ENCODE data around the gene NOSTRIN.

DNA sequence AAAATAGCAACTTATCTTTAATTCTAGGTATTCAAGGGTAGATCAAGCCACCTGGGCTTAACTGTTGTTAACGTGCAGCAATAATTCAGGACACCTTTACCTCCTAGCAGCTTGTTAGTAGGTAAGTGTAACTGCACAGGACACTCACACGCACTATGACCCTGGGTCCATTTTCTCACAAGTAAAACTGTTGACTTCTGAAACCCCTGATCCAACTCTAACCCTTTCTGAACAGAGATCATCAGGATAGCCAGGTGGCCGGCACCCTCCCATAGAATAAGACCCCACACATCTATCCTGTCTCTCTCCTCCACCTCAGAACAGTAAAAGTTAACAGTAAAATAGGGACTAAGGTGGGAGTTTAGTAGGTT, 87.2 kb downstream of the NOSTRIN start:
- TF ChIP-seq YY1 (IDR thresholded peaks at IDR 0.05; ENCODE audit: extremely low read depth, insufficient replicate concordance, low read depth, low read length) (no peak), EZH2 (IDR thresholded peaks at IDR 0.05) (no peak), JUND (IDR thresholded peaks at IDR 0.05) (no peak)
- TF ChIP-seq, protein P1, sequence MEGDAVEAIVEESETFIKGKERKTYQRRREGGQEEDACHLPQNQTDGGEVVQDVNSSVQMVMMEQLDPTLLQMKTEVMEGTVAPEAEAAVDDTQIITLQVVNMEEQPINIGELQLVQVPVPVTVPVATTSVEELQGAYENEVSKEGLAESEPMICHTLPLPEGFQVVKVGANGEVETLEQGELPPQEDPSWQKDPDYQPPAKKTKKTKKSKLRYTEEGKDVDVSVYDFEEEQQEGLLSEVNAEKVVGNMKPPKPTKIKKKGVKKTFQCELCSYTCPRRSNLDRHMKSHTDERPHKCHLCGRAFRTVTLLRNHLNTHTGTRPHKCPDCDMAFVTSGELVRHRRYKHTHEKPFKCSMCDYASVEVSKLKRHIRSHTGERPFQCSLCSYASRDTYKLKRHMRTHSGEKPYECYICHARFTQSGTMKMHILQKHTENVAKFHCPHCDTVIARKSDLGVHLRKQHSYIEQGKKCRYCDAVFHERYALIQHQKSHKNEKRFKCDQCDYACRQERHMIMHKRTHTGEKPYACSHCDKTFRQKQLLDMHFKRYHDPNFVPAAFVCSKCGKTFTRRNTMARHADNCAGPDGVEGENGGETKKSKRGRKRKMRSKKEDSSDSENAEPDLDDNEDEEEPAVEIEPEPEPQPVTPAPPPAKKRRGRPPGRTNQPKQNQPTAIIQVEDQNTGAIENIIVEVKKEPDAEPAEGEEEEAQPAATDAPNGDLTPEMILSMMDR (IDR thresholded peaks at IDR 0.05 in 2 of 3, conservative IDR thresholded peaks at IDR 0.05 in 1 of 3; ENCODE audit: borderline replicate concordance in 1 of 3, insufficient read depth in 1 of 3, low read depth in 2 of 3, low read length in 2 of 3): no peak

Data from HCT116 (cell line).